GM23338 (cell line): ENCODE data around the gene TRPM2. TPM values are rescaled to one million over a fixed set of nuclear protein-coding genes. Genes with fewer than 3 reads are reported as not detected.

Experiments
- ATAC-seq: fragments of 200-7000 bp; cut with Tn5 transposase; 3 replicates; pipeline ENCODE4 v1.9.1; 2020
- DNase-seq: peaks from one replicate; pipeline ENCODE4 v3.0.0-alpha.2; 2015; ENCODE audit warnings: low spot score
- H2AFZ ChIP-seq: fragments of 200-600 bp; sonication (generic); 2 replicates; pipeline ENCODE4 v1.8.0; 2016; ENCODE audit warnings: antibody characterized with exemption, mild to moderate bottlenecking, moderate library complexity
- H3F3A ChIP-seq: fragments of 200-600 bp; sonication (generic); replicated peaks from 2 replicates; pipeline ENCODE4 v1.8.0; 2017; ENCODE audit warnings: antibody characterized with exemption, mixed run types, low read depth
- H3K27ac ChIP-seq: fragments of 200-600 bp; sonication (generic); 2 replicates; pipeline ENCODE4 v1.6.1; 2016; ENCODE audit warnings: low read depth
- H3K27me3 ChIP-seq: fragments of 200-600 bp; sonication (generic); 2 replicates; pipeline ENCODE4 v1.8.0; 2016; ENCODE audit warnings: mild to moderate bottlenecking, mixed run types, moderate library complexity; ENCODE audit not compliant: insufficient read depth
- H3K36me3 ChIP-seq: fragments of 200-600 bp; sonication (generic); 2 replicates; pipeline ENCODE4 v1.8.0; 2016; ENCODE audit warnings: mild to moderate bottlenecking; ENCODE audit not compliant: insufficient read depth
- H3K4me1 ChIP-seq: fragments of 200-600 bp; sonication (generic); 2 replicates; pipeline ENCODE4 v1.8.0; 2016; ENCODE audit warnings: mild to moderate bottlenecking, moderate library complexity; ENCODE audit not compliant: insufficient read depth
- H3K4me2 ChIP-seq: fragments of 200-600 bp; sonication (generic); 2 replicates; pipeline ENCODE4 v1.7.1; 2017; ENCODE audit warnings: mixed run types
- H3K4me3 ChIP-seq: fragments of 200-600 bp; sonication (generic); 2 replicates; pipeline ENCODE4 v1.6.1; 2016; ENCODE audit warnings: mixed run types
- H3K79me2 ChIP-seq: fragments of 200-600 bp; sonication (generic); replicated peaks from 2 replicates; pipeline ENCODE4 v1.8.0; 2017; ENCODE audit warnings: mild to moderate bottlenecking; ENCODE audit not compliant: insufficient read depth
- H3K9me2 ChIP-seq: fragments of 200-600 bp; sonication (generic); 2 replicates; pipeline ENCODE4 v1.8.0; 2017; ENCODE audit not compliant: insufficient read depth
- H4K20me1 ChIP-seq: fragments of 200-600 bp; sonication (generic); replicated peaks from 2 replicates; pipeline ENCODE4 v1.8.0; 2017; ENCODE audit warnings: mild to moderate bottlenecking; ENCODE audit not compliant: insufficient read depth
- H3K27ac Mint-ChIP-seq: 2 replicates; pipeline ENCODE4 v1.8.0; 2020; ENCODE audit warnings: inconsistent platforms, mild to moderate bottlenecking, moderate library complexity, mixed read lengths
- H3K27me3 Mint-ChIP-seq: 3 replicates; pipeline ENCODE4 v1.8.0; 2022; ENCODE audit warnings: low read depth, mild to moderate bottlenecking, moderate library complexity, mixed read lengths, inconsistent platforms; ENCODE audit not compliant: insufficient read depth, poor library complexity
- H3K36me3 Mint-ChIP-seq: 3 replicates; pipeline ENCODE4 v1.8.0; 2021; ENCODE audit warnings: low read depth, mild to moderate bottlenecking, inconsistent platforms, moderate library complexity, mixed read lengths
- H3K4me1 Mint-ChIP-seq: 3 replicates; pipeline ENCODE4 v1.8.0; 2020; ENCODE audit warnings: mild to moderate bottlenecking, inconsistent platforms, mixed read lengths
- H3K4me3 Mint-ChIP-seq: 3 replicates; pipeline ENCODE4 v1.8.0; 2021; ENCODE audit warnings: moderate library complexity, mild to moderate bottlenecking, inconsistent platforms, mixed read lengths
- H3K9me3 Mint-ChIP-seq: 3 replicates; pipeline ENCODE4 v1.8.0; 2020; ENCODE audit warnings: moderate library complexity, mild to moderate bottlenecking, inconsistent platforms, mixed read lengths
- CREB1 ChIP-seq: fragments of 250-450 bp; sonication (Bioruptor Pico); IDR thresholded peaks from 2 replicates; pipeline ENCODE4 v1.5.0; 2020; ENCODE audit warnings: low read depth, mild to moderate bottlenecking, moderate library complexity
- CTCF ChIP-seq, 2 experiments: fragments of 200-600 bp in 1 of 2; sonication (generic) in 1 of 2; conservative IDR thresholded peaks; 2 replicates each; pipeline versions ENCODE4 v1.5.1 to v1.6.1; 2016 to 2017; ENCODE audit warnings: antibody characterized with exemption in 2 of 2, low read depth in 2 of 2, mild to moderate bottlenecking in 2 of 2, moderate library complexity in 1 of 2
- ETS1 ChIP-seq: IDR thresholded peaks from 2 replicates; pipeline ENCODE4 v1.6.1; 2016; ENCODE audit warnings: antibody characterized with exemption
- EZH2 ChIP-seq: fragments of 200-600 bp; sonication (generic); IDR thresholded peaks from one replicate; pipeline ENCODE4 v1.8.0; 2017; ENCODE audit warnings: antibody characterized with exemption, mild to moderate bottlenecking, low read depth; ENCODE audit not compliant: unreplicated experiment
- JUNB ChIP-seq: IDR thresholded peaks from one replicate; pipeline ENCODE4 v1.6.1; 2016; ENCODE audit warnings: antibody characterized with exemption; ENCODE audit not compliant: unreplicated experiment
- NANOG ChIP-seq: IDR thresholded peaks from 2 replicates; pipeline ENCODE4 v1.6.1; 2016; ENCODE audit warnings: antibody characterized with exemption, borderline replicate concordance
- REST ChIP-seq: IDR thresholded peaks from one replicate; pipeline ENCODE4 v1.6.1; 2018; ENCODE audit warnings: antibody characterized with exemption; ENCODE audit not compliant: unreplicated experiment
- STAT1 ChIP-seq: IDR thresholded peaks from one replicate; pipeline ENCODE4 v1.6.1; 2016; ENCODE audit warnings: antibody characterized with exemption; ENCODE audit not compliant: unreplicated experiment
- ZNF114 ChIP-seq: fragments of 250-450 bp; sonication (Bioruptor Pico); IDR thresholded peaks from 2 replicates; pipeline ENCODE4 v1.5.0; 2020; ENCODE audit warnings: mild to moderate bottlenecking, moderate library complexity
- ZNF331 ChIP-seq: fragments of 250-450 bp; sonication (Bioruptor Pico); IDR thresholded peaks from 2 replicates; pipeline ENCODE4 v1.5.0; 2020; ENCODE audit warnings: low read depth, mild to moderate bottlenecking, moderate library complexity
- polyA plus RNA-seq: library from polyadenylated mRNA; unstranded; fragments of >200 nt; fragmentation: Nextera tagmentation; extraction: Ambion mirVana; gene quantifications from 2 replicates; pipeline ENCODE4 v1.2.1, GENCODE V29; 2016
- total RNA-seq: library from RNA; depleted of rRNA; stranded (reverse); fragments of >200 nt; shearing (Covaris generic); gene quantifications from 2 replicates; pipeline ENCODE4 v1.2.3, GENCODE V29; 2014

Gene TRPM2
- total and polyA plus RNA-seq, 2 experiments from 2014 or later, result 0.53 to 0.83 TPM

- TF ChIP-seq REST (no peak), ZNF114 (CRISPR knock-in tag) (no peak), ZNF331 (CRISPR knock-in tag) (no peak), ETS1 (no peak), STAT1 (no peak)
Observed at GRCh38 chr21:44324854-44325107, 28.6 kb upstream of the TRPM2 start (continued).

- no peaks in the 10 kb centered on the region for H3F3A ChIP-seq
- no peak overlapping the region for H3K4me3 ChIP-seq
- ATAC-seq, result no peak
- no peaks in the 10 kb centered on the region for H3K36me3 ChIP-seq
- Mint-ChIP-seq H3K4me3 (no peak overlapping the region), H3K9me3 (no peaks in the 10 kb centered on the region), H3K27me3 (peaks cover 13% of the 10 kb centered on the region), H3K27ac (no peak overlapping the region), H3K4me1 (no peaks in the 10 kb centered on the region), H3K36me3 (peaks cover 3% of the 10 kb centered on the region; the same call in 1 of the 3 replicates)
- H4K20me1 ChIP-seq, result no peaks in the 10 kb centered on the region
- no peak overlapping the region for H3K4me2 ChIP-seq
- no peaks in the 10 kb centered on the region for H3K79me2 ChIP-seq
- no peak overlapping the region for H2AFZ ChIP-seq
- H3K27me3 ChIP-seq, result no peaks in the 10 kb centered on the region
- no peaks in the 10 kb centered on the region for H3K4me1 ChIP-seq
- no peak for DNase-seq
- H3K9me2 ChIP-seq, result no peaks in the 10 kb centered on the region
- H3K27ac ChIP-seq, result no peak overlapping the region
- TF ChIP-seq ETS1 (no peak), NANOG (no peak), REST (no peak), STAT1 (no peak), ZNF331 (CRISPR knock-in tag) (no peak), ZNF114 (CRISPR knock-in tag) (no peak), CREB1 (CRISPR knock-in tag) (no peak), EZH2 (no peak), JUNB (no peak), CTCF (conservative IDR thresholded peaks at IDR 0.05; ENCODE audit: low read depth in 2 of 2) (no peak)
Observed at GRCh38 chr21:44325386-44326271, 27.8 kb upstream of the TRPM2 start.
